ENCODE data around the gene PEX13.
"Not testable (repeated sequence)": the region's sequence is repeated elsewhere in the genome, so short reads cannot be mapped to it uniquely, and the experiment has no call there.

The PEX13 gene

GRCh38 chr2:61009355-61009754, 8.2 kb upstream of the PEX13 start:
- DNase-seq, result no peak

- DNase-seq, result no peak
Measured at GRCh38 chr2:61011678-61012077, 5.8 kb upstream of the PEX13 start.

- DNase-seq, result not testable (repeated sequence)
Measured at GRCh38 chr2:61012303-61012702, 5.2 kb upstream of the PEX13 start.

GRCh38 chr2:61013382-61013781, 4.1 kb upstream of the PEX13 start:
- DNase-seq, result no peak

- no peak for DNase-seq
Measured at GRCh38 chr2:61014763-61015162, 2.8 kb upstream of the PEX13 start.

- no peak for DNase-seq
Measured at GRCh38 chr2:61015976-61016375, 1.5 kb upstream of the PEX13 start.

GRCh38 chr2:61016392-61017002, 1.0 kb upstream of the PEX13 start:
- no peak for DNase-seq

GRCh38 chr2:61017003-61017555, 441 bp upstream of the PEX13 start:
- peak; percentile 32 to 56 (median 48) for DNase-seq

GRCh38 chr2:61018318-61018755, 817 bp downstream of the PEX13 start:
- no peak for DNase-seq

GRCh38 chr2:61018798-61019197, 1.3 kb downstream of the PEX13 start:
- DNase-seq, result no peak

- no peak for DNase-seq
Measured at GRCh38 chr2:61021228-61021660, 3.7 kb downstream of the PEX13 start.

- DNase-seq, result no peak
Measured at GRCh38 chr2:61023670-61024069, 6.2 kb downstream of the PEX13 start.

GRCh38 chr2:61029533-61029932, 12.0 kb downstream of the PEX13 start:
- DNase-seq, result no peak

GRCh38 chr2:61034592-61034991, 17.1 kb downstream of the PEX13 start:
- DNase-seq, result not testable (repeated sequence)

- not testable (repeated sequence) for DNase-seq
Measured at GRCh38 chr2:61036643-61037042, 19.1 kb downstream of the PEX13 start.

- no peak for DNase-seq
Measured at GRCh38 chr2:61042807-61043206, 25.3 kb downstream of the PEX13 start.

GRCh38 chr2:61044636-61045035, 27.1 kb downstream of the PEX13 start:
- no peak for DNase-seq

- DNase-seq, result no peak
Measured at GRCh38 chr2:61045226-61045625, 27.7 kb downstream of the PEX13 start.

GRCh38 chr2:61045999-61046398, 28.5 kb downstream of the PEX13 start:
- DNase-seq, result no peak

GRCh38 chr2:61055557-61055956, 38.0 kb downstream of the PEX13 start:
- no peak for DNase-seq

GRCh38 chr2:61057562-61057961, 40.0 kb downstream of the PEX13 start:
- DNase-seq, result no peak

- no peak for DNase-seq
Measured at GRCh38 chr2:61059382-61059781, 41.9 kb downstream of the PEX13 start.

- peak; percentile 52 to 80 (median 64) for DNase-seq
Measured at GRCh38 chr2:61065714-61066709, 48.5 kb downstream of the PEX13 start, which contains the start of gene SANBR. Gene SANBR, plus strand, starts transcription at chr2:61065871. Its CDS starts 4,480 bp downstream, at chr2:61070351.

- DNase-seq, result no peak
Measured at GRCh38 chr2:61074100-61074499, 56.6 kb downstream of the PEX13 start.
